OCI-LY7 (cell line): ENCODE measurements around the gene ARPC4. TPM values are rescaled to one million over a fixed set of nuclear protein-coding genes. Genes with fewer than 3 reads are reported as not detected.

Source experiments
- BruUV-seq: library from RNA; stranded (reverse); fragments of 400-500 nt; replicated peaks from 2 replicates; lab custom pipeline; 2021; lab: Mats Ljungman, UMichigan
- CTCF ChIA-PET: fragments of 300-600 bp; sonication (Branson Sonifier 250); formaldehyde crosslinking; loops from one replicate; lab custom pipeline; 2022; ENCODE audit warnings: antibody characterized with exemption; ENCODE audit not compliant: unreplicated experiment; lab: Charles Lee
- POLR2A ChIA-PET: fragments of 300-600 bp; sonication (Branson Sonifier 250); formaldehyde crosslinking; loops from one replicate; lab custom pipeline; 2022; ENCODE audit warnings: antibody characterized with exemption; lab: Charles Lee
- DNase-seq: peaks from one replicate; pipeline ENCODE4 v3.0.0-alpha.2; 2015; ENCODE audit warnings: low spot score
- H2AFZ ChIP-seq: fragments of 200-600 bp; sonication (generic), shearing (Covaris generic); 2 replicates; pipeline ENCODE4 v1.6.1; 2014; ENCODE audit warnings: mild to moderate bottlenecking, antibody characterized with exemption, low read length, moderate library complexity
- H3K27ac ChIP-seq: fragments of 200-600 bp; sonication (generic); 2 replicates; pipeline ENCODE4 v1.5.1; 2014; ENCODE audit warnings: mixed run types, low read depth, mild to moderate bottlenecking, moderate library complexity, low read length, inconsistent platforms; ENCODE audit not compliant: poor library complexity, severe bottlenecking
- H3K36me3 ChIP-seq: fragments of 200-600 bp; sonication (generic); 2 replicates; pipeline ENCODE4 v1.6.1; 2014; ENCODE audit warnings: mild to moderate bottlenecking, antibody characterized with exemption, low read length, moderate library complexity, mixed read lengths; ENCODE audit not compliant: insufficient read depth
- H3K4me1 ChIP-seq: fragments of 200-600 bp; sonication (generic); 2 replicates; pipeline ENCODE4 v1.5.1; 2014; ENCODE audit warnings: mild to moderate bottlenecking, low read length; ENCODE audit not compliant: insufficient read depth, poor library complexity, severe bottlenecking
- H3K4me2 ChIP-seq: fragments of 200-600 bp; sonication (generic); 2 replicates; pipeline ENCODE4 v1.6.1; 2014; ENCODE audit warnings: mild to moderate bottlenecking, low read length
- H3K4me3 ChIP-seq: fragments of 200-600 bp; sonication (generic); 2 replicates; pipeline ENCODE4 v1.5.1; 2014; ENCODE audit warnings: mild to moderate bottlenecking, low read depth, low read length; ENCODE audit not compliant: poor library complexity, severe bottlenecking
- H3K79me2 ChIP-seq: fragments of 200-600 bp; sonication (generic); 2 replicates; pipeline ENCODE4 v1.6.1; 2016; ENCODE audit warnings: low read depth, mild to moderate bottlenecking, low read length, moderate library complexity, mixed read lengths; ENCODE audit not compliant: insufficient read depth
- H3K9me2 ChIP-seq: fragments of 200-600 bp; sonication (generic); 2 replicates; pipeline ENCODE4 v1.6.1; 2016; ENCODE audit warnings: mild to moderate bottlenecking, low read length, mixed read lengths; ENCODE audit not compliant: insufficient read depth
- H3K9me3 ChIP-seq: fragments of 200-600 bp; sonication (generic); 2 replicates; pipeline ENCODE4 v1.6.1; 2014; ENCODE audit warnings: mild to moderate bottlenecking, mixed run types, low read length, mixed read lengths
- H4K20me1 ChIP-seq: fragments of 200-600 bp; sonication (generic); 2 replicates; pipeline ENCODE4 v1.6.1; 2014; ENCODE audit warnings: mild to moderate bottlenecking, antibody characterized with exemption, low read length, moderate library complexity, mixed read lengths; ENCODE audit not compliant: insufficient read depth
- CTCF ChIP-seq: fragments of 200-600 bp; sonication (generic); conservative IDR thresholded peaks from 2 replicates; pipeline ENCODE4 v1.5.1; 2014; ENCODE audit warnings: mild to moderate bottlenecking, antibody characterized with exemption, low read length, moderate library complexity, mixed read lengths
- EZH2phosphoT487 ChIP-seq: fragments of 200-600 bp; sonication (generic); IDR thresholded peaks from 2 replicates; pipeline ENCODE4 v1.6.1; 2018; ENCODE audit warnings: low read depth, borderline replicate concordance, mild to moderate bottlenecking, mixed run types, antibody characterized with exemption, low read length, moderate library complexity, mixed read lengths
- intact Hi-C: fragments of 100-400 bp; cut with micrococcal nuclease; formaldehyde crosslinking; loops from one replicate; pipeline ENCODE4 v1.10.0; 2022; ENCODE audit not compliant: unreplicated experiment
- total RNA-seq, 2 experiments: library from RNA; depleted of rRNA in 1 of 2; stranded (reverse); fragments of >200 nt in 1 of 2; shearing (Covaris generic) in 1 of 2; gene quantifications; 2 replicates each; pipeline ENCODE4 v1.2.3, GENCODE V29; 2014 to 2022

ARPC4 gene
- total RNA-seq, 2 experiments from 2014 or later = 99.5 to 118 TPM

DNA sequence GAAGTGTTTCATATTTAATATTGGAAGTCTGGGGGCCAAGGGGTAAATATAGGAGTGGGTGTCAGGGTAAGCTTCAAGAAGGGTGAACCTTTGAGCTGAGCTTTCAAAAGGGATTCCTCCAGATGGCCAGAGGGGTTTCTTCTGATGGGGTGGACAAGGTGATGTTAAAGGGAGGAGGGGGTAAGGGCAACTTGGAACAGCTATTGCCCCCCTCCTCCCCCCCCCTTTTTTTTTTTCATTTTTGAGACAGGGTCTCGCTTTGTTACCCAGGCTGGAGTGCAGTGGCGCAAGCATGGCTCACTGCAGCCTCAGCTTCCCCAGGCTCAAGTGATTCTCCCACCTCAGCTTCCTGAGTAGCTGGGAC lies 15.1 kb downstream of the ARPC4 start:
- H3K4me2 ChIP-seq = no peak overlapping the region
- H2AFZ ChIP-seq = no peak overlapping the region
- TF ChIP-seq CTCF (no peak), EZH2phosphoT487 (no peak)
- H3K4me3 ChIP-seq = no peak overlapping the region
- H3K4me1 ChIP-seq = peaks cover 21% of the 10 kb centered on the region
- BruUV-seq = no TSS peak
- H3K79me2 ChIP-seq = no peaks in the 10 kb centered on the region
- no peaks in the 10 kb centered on the region for H3K9me3 ChIP-seq
- DNase-seq = no peak
- intact Hi-C loops = no loop called here
- H3K27ac ChIP-seq = no peak overlapping the region
- ChIA-PET CTCF (interaction anchor here (0.6 kb wide), 1 partner anchor 36 kb away, joined by 3 read pairs; the partner anchor contains the start of gene RPUSD3), POLR2A (interaction anchor here (0.6 to 1.8 kb wide), 4 partner anchors 9 to 32 kb away, joined by 3 to 5 read pairs (median 4); partner anchors contain the start of genes ARPC4 and TADA3)
- no peaks in the 10 kb centered on the region for H3K9me2 ChIP-seq
- H4K20me1 ChIP-seq = no peaks in the 10 kb centered on the region
- H3K36me3 ChIP-seq = peaks cover 81% of the 10 kb centered on the region

DNA sequence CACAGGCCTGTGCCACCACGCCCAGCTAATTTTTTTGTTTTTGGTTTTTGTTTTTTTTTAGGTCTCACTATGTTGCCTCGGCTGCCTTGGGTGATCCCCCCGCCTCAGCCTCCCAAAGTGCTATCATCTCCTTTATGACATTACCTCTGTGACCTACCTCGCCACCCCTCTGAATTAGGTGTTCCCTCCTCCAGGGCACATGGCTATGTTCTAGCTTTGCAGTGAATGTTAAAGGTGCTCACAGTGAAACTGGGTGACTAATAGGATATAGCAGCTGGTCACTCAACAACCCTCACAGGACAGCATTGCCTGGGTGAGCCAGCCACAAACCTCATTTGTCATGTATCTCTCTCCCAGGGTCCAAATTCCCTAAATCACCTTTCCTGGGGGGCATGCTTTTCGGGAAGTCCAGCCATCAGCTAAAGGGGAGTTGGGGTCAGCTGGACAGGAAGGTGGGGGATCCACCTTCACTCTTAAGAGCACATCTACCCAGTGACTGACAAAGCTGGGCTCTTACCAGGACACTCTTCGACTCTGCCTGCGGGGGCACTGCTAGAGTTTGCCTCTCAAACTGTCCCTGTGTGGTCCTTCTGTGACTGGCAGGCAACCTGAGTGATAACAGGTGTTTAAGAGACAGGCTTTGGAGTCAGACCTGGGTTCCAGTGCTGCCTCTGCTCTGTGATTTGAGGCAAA lies 15.6 kb downstream of the ARPC4 start:
- H3K4me1 ChIP-seq = peaks cover 21% of the 10 kb centered on the region
- no peaks in the 10 kb centered on the region for H3K9me2 ChIP-seq
- intact Hi-C loops = no loop called here
- peak; percentile 78 for DNase-seq
- peaks cover 81% of the 10 kb centered on the region for H3K36me3 ChIP-seq
- peak; percentile 75 for TF ChIP-seq CTCF
- no peak for TF ChIP-seq EZH2phosphoT487
- H3K4me2 ChIP-seq = no peak overlapping the region; the same call in 1 of the 2 replicates
- no peaks in the 10 kb centered on the region for H4K20me1 ChIP-seq
- no peak overlapping the region for H2AFZ ChIP-seq
- ChIA-PET CTCF (interaction anchor here (0.6 kb wide), 1 partner anchor 35 kb away, joined by 3 read pairs; the partner anchor contains the start of gene RPUSD3), POLR2A (interaction anchor here (0.6 to 1.8 kb wide), 4 partner anchors 9 to 41 kb away, joined by 3 to 5 read pairs (median 4); partner anchors contain the start of genes ARPC4 and TADA3)
- H3K4me3 ChIP-seq = no peak overlapping the region
- H3K27ac ChIP-seq = peak overlapping the region; percentile 52
- BruUV-seq = no TSS peak
- no peaks in the 10 kb centered on the region for H3K9me3 ChIP-seq
- H3K79me2 ChIP-seq = no peaks in the 10 kb centered on the region

GRCh38 chr3:9809239-9809614 lies 16.3 kb downstream of the ARPC4 start:
- TF ChIP-seq CTCF (no peak), EZH2phosphoT487 (no peak)
- POLR2A ChIA-PET = interaction anchor here (0.6 to 0.7 kb wide), 2 partner anchors 22 to 82 kb away, joined by 3 read pairs; no protein-coding TSS in a partner anchor

More at GRCh38 chr3:9809239-9809614, 16.3 kb downstream of the ARPC4 start:
- no peaks in the 10 kb centered on the region for H3K79me2 ChIP-seq
- intact Hi-C loops = no loop called here
- peak overlapping the region; percentile 6; the same call in 1 of the 2 replicates for H2AFZ ChIP-seq
- BruUV-seq = no TSS peak
- peak overlapping the region; percentile 52 for H3K27ac ChIP-seq
- no peaks in the 10 kb centered on the region for H3K9me3 ChIP-seq
- H3K36me3 ChIP-seq = peaks cover 78% of the 10 kb centered on the region
- H3K9me2 ChIP-seq = no peaks in the 10 kb centered on the region
- H3K4me3 ChIP-seq = peak overlapping the region; percentile 52
- no peak for DNase-seq
- H3K4me1 ChIP-seq = peaks cover 21% of the 10 kb centered on the region
- CTCF ChIA-PET = interaction anchor here (0.6 kb wide), 1 partner anchor 19 kb away, joined by 3 read pairs; no protein-coding TSS in a partner anchor
- H4K20me1 ChIP-seq = no peaks in the 10 kb centered on the region
- peak overlapping the region; percentile 76 for H3K4me2 ChIP-seq
